ENCODE results near the gene C11orf68. TPM values are rescaled to one million over a fixed set of nuclear protein-coding genes. Genes with fewer than 3 reads are reported as not detected.

The C11orf68 gene
- total and polyA plus RNA-seq, 9 of the 15 experiments (the other 6 are each of a cell fraction or from before 2014, with no cell fraction given): 3.6 to 35.9 (median 12.8) TPM

DNA sequence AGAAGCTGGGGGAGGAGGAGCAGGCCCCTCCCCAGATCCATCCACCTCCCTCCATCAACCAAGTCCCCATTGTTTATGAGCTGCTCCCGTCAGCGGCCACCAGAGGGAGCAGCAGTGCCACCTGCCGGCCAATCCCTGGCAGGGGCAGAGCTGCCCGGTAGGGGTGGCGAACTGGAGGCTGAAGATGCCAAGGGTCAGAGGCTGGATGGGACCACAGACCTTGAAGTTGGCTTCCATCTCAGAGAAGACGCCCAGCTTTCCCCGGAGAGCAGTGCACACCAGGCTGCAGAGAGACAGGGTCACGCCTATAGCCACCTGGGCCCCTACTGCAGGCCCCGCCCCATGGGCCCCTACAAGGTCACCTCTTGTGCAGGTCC, 34.2 kb downstream of the C11orf68 start (continued):
- TF ChIP-seq ZNF592 (IDR thresholded peaks at IDR 0.05): peak; percentile 73; the same call in 1 of the 2 replicates
- TF ChIP-seq POLR3G (IDR thresholded peaks at IDR 0.05; ENCODE audit: extremely low read depth, insufficient read length, insufficient replicate concordance): no peak
- TF ChIP-seq POLR3A (IDR thresholded peaks at IDR 0.05; ENCODE audit: borderline replicate concordance, extremely low read depth, insufficient read depth, insufficient read length): no peak
- no peak for TF ChIP-seq CBX2 (IDR thresholded peaks at IDR 0.05; ENCODE audit: insufficient read depth, low read length, poor library complexity, severe bottlenecking)
- no peak for TF ChIP-seq MCM2 (IDR thresholded peaks at IDR 0.05; ENCODE audit: low read depth)
- TF ChIP-seq ZNF263 (CRISPR knock-in tag; IDR thresholded peaks at IDR 0.05; ENCODE audit: borderline replicate concordance): peak; percentile 72; the same call in 1 of the 2 replicates
- TF ChIP-seq NFE2L1 (tag; IDR thresholded peaks at IDR 0.05; ENCODE audit: borderline replicate concordance, low read depth): no peak
- no peak for TF ChIP-seq ASH1L (IDR thresholded peaks at IDR 0.05; ENCODE audit: borderline replicate concordance, low read depth, partially characterized antibody)
- TF ChIP-seq RFX1 (IDR thresholded peaks at IDR 0.05): no peak
- peak; percentile 80 for TF ChIP-seq CTCFL (IDR thresholded peaks at IDR 0.05; ENCODE audit: borderline replicate concordance, insufficient read depth, low read depth, low read length, poor library complexity, severe bottlenecking)
- TF ChIP-seq CBX8 (IDR thresholded peaks at IDR 0.05; ENCODE audit: borderline replicate concordance, extremely low read depth, low read depth, low read length, poor library complexity, severe bottlenecking): no peak
- TF ChIP-seq STAT5A (IDR thresholded peaks at IDR 0.05; ENCODE audit: borderline replicate concordance, low read length): no peak
- no peak for TF ChIP-seq RFX7 (CRISPR knock-in tag; IDR thresholded peaks at IDR 0.05)
- no peak for TF ChIP-seq ZNF449 (CRISPR knock-in tag; IDR thresholded peaks at IDR 0.05)
- TF ChIP-seq FOXJ2 (tag; IDR thresholded peaks at IDR 0.05): no peak
- TF ChIP-seq HDGF (IDR thresholded peaks at IDR 0.05): peak; percentile 51; the same call in 1 of the 2 replicates
- no peak for TF ChIP-seq PTRF (tag; IDR thresholded peaks at IDR 0.05)
- no peak for TF ChIP-seq SRSF3 (IDR thresholded peaks at IDR 0.05; ENCODE audit: insufficient read depth, low read length)
- no peak for TF ChIP-seq ZNF175 (CRISPR knock-in tag; IDR thresholded peaks at IDR 0.05; ENCODE audit: low read depth)
- TF ChIP-seq CEBPG (CRISPR knock-in tag; IDR thresholded peaks at IDR 0.05): no peak
- TF ChIP-seq CEBPG (tag; conservative IDR thresholded peaks at IDR 0.05 in 1 of 2, IDR thresholded peaks at IDR 0.05 in 1 of 2): no peak
